ENCODE data around the gene SLC13A2.

SLC13A2 gene

GRCh38 chr17:28534740-28535375, 61.4 kb downstream of the SLC13A2 start:
- Histone ChIP-seq H3K27ac (no peak overlapping the region), H3K9ac (no peak overlapping the region), H3K36me3 (ENCODE audit: insufficient read depth) (no peaks in the 10 kb centered on the region), H3K27me3 (ENCODE audit: insufficient read depth, low read depth) (peaks cover 93% of the 10 kb centered on the region), H3K4me3 (IDR thresholded peaks at IDR 0.05; ENCODE audit: insufficient read depth, low read depth, low read length) (no peak overlapping the region), H3K79me2 (ENCODE audit: insufficient read depth, low read depth) (no peaks in the 10 kb centered on the region), H4K20me1 (ENCODE audit: insufficient read depth) (no peaks in the 10 kb centered on the region), H3K4me2 (no peak overlapping the region), H2AFZ (ENCODE audit: low read depth) (no peak overlapping the region), H3K4me1 (ENCODE audit: low read depth, poor library complexity, severe bottlenecking) (peaks cover 30% of the 10 kb centered on the region)
- TF ChIP-seq CTCF (conservative IDR thresholded peaks at IDR 0.05; ENCODE audit: low read depth, low read length), result no peak

DNA sequence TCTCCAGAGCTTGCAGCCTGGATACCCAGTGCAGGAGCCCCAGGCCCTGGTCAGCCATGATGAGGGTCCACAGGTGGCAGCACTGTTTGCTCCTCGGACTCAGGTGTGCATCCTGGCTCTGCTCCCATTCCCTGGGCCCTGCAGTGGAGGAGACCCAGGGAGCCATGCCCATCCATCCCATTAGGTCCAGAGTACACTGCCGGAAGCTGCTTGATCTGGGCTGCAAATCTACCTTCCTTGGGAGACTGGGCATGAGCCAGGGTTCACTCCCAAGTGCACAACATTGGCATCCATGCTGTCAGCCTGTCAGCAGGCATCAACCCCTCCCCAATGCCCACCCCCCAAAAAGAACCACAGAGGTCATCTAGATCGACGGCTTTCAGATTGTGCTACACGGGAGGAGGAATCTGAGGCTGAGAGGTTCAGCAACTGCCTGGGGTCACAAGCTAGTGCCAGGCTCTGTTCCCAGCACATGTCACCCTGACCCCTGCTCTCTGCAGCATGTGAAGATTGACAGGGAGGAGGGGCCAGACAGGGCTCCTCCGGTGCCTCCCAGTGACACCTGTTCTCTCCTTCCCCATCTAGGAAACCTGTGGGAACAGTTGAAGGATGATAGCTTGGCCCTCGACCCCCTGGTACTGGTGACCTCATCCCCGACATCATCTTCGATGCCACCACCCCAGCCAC, 63.2 kb downstream of the SLC13A2 start:
- Histone ChIP-seq H3K36me3 (ENCODE audit: insufficient read depth) (no peaks in the 10 kb centered on the region), H3K4me2 (no peak overlapping the region), H3K27me3 (ENCODE audit: insufficient read depth, low read depth) (peaks cover 78% of the 10 kb centered on the region), H3K4me3 (IDR thresholded peaks at IDR 0.05; ENCODE audit: insufficient read depth, low read depth, low read length) (no peak overlapping the region), H3K9ac (no peak overlapping the region), H4K20me1 (ENCODE audit: insufficient read depth) (no peaks in the 10 kb centered on the region), H3K27ac (no peak overlapping the region), H3K4me1 (ENCODE audit: low read depth, poor library complexity, severe bottlenecking) (peaks cover 33% of the 10 kb centered on the region), H3K79me2 (ENCODE audit: insufficient read depth, low read depth) (no peaks in the 10 kb centered on the region), H2AFZ (ENCODE audit: low read depth) (no peak overlapping the region)
- no peak for TF ChIP-seq CTCF (conservative IDR thresholded peaks at IDR 0.05; ENCODE audit: low read depth, low read length)

- Histone ChIP-seq H3K79me2 (ENCODE audit: insufficient read depth, low read depth) (no peaks in the 10 kb centered on the region), H3K36me3 (ENCODE audit: insufficient read depth) (no peaks in the 10 kb centered on the region), H3K27ac (no peak overlapping the region), H3K4me2 (no peak overlapping the region), H4K20me1 (ENCODE audit: insufficient read depth) (no peaks in the 10 kb centered on the region), H3K9ac (no peak overlapping the region), H3K4me1 (ENCODE audit: low read depth, poor library complexity, severe bottlenecking) (peaks cover 33% of the 10 kb centered on the region), H3K27me3 (ENCODE audit: insufficient read depth, low read depth) (peaks cover 72% of the 10 kb centered on the region), H2AFZ (ENCODE audit: low read depth) (no peak overlapping the region), H3K4me3 (IDR thresholded peaks at IDR 0.05; ENCODE audit: insufficient read depth, low read depth, low read length) (no peak overlapping the region)
- no peak for TF ChIP-seq CTCF (conservative IDR thresholded peaks at IDR 0.05; ENCODE audit: low read depth, low read length)
Measured at GRCh38 chr17:28537219-28537610, 63.8 kb downstream of the SLC13A2 start.

DNA sequence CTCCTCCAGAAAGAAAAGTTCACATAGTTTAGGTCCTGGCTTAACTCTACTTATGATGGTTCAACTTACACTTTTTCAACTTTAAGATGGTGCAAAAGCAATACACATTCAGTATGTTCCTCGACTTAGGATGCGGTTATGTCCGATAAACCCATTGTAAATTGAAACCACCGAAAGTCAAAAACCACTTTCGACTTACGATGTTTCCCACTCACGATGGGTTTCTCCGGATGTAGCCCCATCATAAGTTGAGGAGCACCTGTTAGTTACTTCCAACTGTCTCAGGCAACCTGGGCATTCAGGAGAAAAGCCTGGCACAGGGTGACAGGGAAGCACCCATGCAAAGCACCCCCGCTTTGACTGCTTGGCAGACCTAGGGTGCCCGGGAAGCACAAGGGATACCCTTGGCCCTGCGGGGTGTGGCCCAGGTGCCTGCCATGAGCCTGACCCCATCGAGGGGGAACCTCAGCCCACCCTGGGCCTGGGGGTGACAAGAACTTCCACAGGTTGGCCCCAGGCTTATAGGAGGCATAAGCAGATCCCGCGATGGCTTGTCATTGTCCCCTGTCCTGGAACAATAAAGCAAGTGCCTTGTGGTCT, 65.0 kb downstream of the SLC13A2 start:
- Histone ChIP-seq H3K9ac (no peak overlapping the region), H3K27me3 (ENCODE audit: insufficient read depth, low read depth) (peaks cover 61% of the 10 kb centered on the region), H3K27ac (no peak overlapping the region), H3K79me2 (ENCODE audit: insufficient read depth, low read depth) (no peaks in the 10 kb centered on the region), H3K4me1 (ENCODE audit: low read depth, poor library complexity, severe bottlenecking) (peaks cover 33% of the 10 kb centered on the region), H4K20me1 (ENCODE audit: insufficient read depth) (no peaks in the 10 kb centered on the region), H2AFZ (ENCODE audit: low read depth) (no peak overlapping the region), H3K4me3 (IDR thresholded peaks at IDR 0.05; ENCODE audit: insufficient read depth, low read depth, low read length) (no peak overlapping the region), H3K36me3 (ENCODE audit: insufficient read depth) (no peaks in the 10 kb centered on the region), H3K4me2 (peak overlapping the region; percentile 86)
- no peak for TF ChIP-seq CTCF (conservative IDR thresholded peaks at IDR 0.05; ENCODE audit: low read depth, low read length)
